HG02798 (cell line): ENCODE measurements around the gene NEDD4L.

Experiments used
- ATAC-seq: cut with Tn5 transposase; IDR thresholded peaks from one replicate; pipeline ENCODE4 v1.9.1; 2021; ENCODE audit warnings: mild to moderate bottlenecking; ENCODE audit not compliant: unreplicated experiment, poor library complexity

Gene NEDD4L

DNA sequence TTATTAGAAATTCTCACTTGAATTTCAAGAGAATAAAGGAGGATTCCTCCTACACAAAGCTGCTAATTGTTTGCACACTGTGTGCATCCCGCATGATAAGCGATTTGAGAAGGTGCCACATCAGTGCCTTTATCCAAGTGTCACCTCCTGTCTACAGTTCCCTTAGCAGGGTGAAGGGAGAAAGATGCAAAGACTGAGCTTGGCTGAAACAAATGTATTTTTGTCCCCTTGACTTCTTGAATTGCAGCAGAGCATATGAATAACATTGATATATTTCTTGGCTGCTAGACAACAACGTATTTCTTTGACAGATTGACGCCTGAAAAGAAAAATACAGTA, 255.1 kb downstream of the NEDD4L start:
- ATAC-seq, result no peak

DNA sequence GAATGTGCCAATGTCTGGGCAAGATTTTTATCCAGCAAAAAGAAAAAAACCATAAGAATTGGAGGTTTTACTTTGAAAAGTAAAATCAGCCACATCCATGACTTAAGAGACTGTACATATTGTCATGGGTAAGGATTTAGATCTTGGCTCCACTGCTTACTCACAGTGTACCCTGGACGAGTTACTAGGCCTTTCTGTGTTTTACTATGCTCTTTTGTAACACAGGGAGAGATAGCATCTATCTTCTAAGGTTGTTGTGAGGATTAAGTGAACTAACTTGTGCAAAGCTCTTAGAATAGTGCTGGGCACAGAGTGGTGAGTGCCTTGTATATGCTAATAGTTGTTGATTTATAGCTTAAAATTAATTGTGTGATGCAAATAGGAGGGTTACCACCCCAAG, 255.9 kb downstream of the NEDD4L start:
- no peak for ATAC-seq

DNA sequence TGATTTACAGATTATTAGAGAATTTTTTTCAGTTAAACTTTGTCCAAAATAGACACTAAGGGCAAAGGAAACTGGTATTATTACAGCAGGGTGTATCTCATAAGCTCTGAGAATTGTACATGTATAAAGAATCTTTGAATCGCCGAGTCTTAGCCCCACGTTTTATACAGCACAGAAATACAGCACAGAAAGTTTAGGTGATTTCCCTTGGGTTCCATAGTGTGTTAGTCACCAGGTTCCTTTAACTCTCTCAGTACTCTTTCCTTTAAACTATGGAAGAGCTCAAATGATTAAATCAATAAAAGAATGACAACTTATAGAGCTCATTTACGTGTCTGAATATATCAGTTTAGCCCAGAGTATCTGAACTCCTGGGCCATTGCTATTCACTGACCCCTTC, 256.8 kb downstream of the NEDD4L start:
- ATAC-seq, result no peak

DNA sequence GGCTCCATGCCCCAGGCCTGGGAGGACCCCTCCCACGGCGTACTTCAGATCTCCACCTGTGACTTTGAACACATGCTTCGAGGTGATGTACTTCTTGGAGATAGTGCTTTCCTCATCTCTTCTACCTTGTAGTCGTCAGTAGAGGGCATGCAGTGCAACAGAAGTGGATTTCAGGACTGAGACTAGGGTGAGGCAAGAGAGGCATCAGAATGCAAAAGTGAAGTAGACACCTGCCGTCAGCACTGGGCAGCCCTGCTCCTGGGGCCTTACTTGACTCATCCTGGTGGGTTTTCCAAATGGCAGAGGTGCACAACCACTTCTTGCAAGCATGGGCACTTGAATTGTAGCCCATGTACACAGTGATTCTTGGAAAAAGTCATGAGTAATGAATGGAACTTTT, 258.8 kb downstream of the NEDD4L start:
- no peak for ATAC-seq

DNA sequence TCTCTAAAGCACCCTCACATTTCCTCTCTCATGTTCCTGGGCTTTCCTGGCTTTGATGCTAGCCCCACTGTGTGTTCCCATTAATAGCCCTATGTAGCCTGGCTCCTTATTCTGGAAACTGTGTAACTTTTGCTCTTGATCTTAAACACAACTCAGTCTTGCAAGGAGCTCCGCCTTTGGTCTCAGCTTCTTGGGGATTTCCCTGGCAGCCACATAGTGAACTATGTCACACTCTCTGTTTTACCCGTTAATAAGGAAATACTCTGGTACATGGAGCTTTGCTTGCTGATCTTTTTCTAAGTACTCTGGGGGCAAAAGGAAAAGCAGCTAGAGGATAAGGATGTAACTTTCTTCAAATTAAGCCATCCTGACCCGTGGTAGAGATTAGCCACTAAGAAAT, 259.3 kb downstream of the NEDD4L start:
- peak; percentile 93 for ATAC-seq

DNA sequence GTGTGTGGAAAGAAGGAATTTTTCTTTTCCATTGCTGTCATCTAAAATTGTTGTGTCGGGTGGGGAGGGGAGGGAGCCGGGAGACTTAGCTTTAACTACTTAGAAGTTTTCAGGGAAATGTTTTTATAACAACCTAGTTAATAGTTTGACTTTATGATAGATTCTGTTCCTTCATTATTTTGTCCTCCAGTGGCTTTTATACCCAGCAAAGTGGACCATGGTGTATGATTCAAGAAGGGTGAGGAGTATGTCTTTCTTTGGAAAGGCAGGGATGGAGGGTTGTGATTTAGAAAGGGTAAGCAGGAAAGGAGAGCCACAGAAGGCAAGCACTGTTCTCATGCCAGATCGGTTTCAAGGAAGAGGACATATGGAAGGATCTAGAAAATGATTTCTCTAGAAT, 261.8 kb downstream of the NEDD4L start:
- no peak for ATAC-seq

DNA sequence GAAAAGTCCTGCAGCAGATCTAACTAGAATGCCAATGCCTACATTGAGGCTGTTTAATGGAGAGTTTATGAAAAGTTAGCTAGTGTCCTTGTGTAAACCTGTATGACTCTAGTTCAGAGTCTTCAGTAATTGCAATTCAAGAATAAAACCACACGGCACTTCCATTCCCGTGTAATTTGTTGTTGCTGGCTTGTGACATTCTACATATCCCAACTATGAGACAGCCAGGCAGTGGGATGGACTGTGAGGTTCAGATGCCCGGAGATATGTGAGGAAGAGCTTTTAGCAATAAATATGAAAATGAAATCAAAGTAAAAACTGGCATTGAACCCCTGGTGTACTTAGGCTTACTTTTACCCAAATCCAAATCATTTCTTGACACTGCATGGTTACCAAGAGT, 263.4 kb downstream of the NEDD4L start:
- ATAC-seq, result no peak

DNA sequence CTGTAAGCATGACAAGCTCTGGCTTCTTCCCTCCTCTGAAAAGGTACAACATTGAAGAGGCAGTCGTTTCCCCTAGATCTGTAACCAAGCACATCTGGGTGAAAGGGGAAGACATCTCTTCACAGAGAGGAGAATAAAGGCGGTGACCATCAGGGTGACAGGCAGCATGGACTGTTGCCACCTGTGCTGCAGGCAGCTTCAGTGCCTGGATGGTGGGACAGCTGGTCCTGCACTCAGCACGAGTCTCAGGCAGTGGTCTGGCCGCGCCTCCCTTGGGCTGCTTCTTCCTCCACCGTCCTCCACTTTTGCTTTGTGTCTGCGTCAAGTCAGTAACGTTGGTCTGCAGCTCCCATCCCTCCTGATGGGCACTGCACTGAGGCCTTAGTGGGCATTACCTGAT, 264.4 kb downstream of the NEDD4L start:
- no peak for ATAC-seq

DNA sequence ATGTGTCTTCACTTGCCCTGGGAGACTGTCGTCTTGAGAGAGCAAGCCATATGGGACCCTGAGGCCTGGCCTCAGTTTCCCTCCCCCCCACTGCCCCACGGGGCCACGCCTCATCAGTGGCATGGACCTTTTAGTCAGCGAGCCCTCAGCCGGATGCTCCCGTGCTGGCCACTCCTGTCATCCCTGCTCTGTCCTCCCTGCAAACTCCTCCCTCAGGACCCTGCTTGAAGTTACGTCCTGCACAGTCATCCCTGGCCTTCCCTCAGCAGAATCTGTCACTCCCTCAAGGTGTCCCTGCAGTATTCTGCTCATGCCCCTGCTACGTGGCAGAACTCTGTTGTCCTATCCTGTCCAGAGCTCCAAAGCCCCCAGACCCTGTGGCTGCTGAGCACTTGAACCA, 265.1 kb downstream of the NEDD4L start:
- ATAC-seq, result no peak

DNA sequence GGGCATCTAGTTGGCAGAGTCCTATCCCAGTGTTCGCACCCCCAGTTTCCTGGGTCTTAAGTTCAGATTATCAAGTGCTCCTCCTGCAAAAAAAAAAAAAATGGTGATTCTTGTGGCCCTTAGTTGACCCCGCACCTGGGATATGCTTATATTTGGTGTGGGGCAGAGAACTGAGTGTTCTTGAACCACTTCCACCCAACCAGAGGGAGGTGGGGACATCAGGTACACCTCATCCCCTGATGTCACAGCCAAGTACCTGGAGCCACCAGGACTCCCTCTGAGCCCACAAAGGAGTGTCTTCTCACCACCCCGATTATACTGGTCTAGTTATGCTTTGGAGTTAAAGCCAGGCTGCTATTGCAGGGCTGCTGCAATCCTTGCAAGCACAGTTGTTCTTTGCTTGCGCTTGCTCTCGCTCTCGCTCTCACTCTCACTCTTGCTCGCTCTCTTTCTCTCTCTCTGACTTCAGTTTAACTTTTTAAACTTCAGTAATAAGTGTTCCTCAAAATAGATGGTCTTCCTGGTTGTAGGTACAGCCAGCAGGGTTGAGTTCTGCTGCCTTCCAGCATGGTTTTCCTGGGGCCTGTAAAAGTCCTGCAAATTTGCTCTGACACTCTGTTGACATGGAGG, 265.7 kb downstream of the NEDD4L start:
- ATAC-seq, result no peak

DNA sequence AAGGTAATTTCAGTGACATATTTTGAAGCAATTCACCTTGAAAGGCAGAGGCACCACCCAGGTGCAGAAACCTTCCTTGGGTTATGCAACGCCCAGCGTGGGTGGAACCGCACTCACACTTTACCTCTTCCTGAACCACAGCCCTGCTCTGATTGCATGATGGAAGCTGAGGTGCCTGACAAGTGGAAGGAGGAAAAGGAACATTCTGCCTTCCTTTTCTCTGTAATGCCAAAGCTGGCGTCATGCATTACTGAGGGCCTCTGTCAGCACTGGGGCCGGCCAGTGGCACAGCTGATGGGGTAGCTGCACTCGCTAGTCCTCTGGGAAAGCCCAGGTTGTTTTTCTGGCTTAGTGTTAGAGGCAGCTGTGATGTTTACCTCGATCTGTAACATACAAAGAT, 266.5 kb downstream of the NEDD4L start:
- peak; percentile 56 for ATAC-seq

DNA sequence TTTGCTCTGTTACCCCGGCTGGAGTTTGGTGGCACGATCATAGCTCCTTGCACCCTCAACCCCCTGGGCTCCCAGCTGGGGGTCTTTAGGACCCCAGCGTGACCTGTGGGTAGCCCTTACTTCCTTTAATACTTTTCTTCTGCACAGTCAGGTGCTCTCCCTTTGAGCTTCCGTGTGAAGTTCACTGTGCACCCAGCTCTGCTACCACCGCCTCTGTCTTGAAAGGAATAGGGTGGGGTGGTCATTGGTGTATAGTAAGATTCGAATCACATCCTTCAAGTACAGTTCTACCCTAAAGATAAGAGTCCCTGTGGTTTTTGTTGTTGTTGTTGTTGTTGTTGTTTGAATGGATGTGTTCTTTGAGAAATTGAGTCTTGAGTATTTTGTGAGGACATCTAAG, 267.4 kb downstream of the NEDD4L start:
- ATAC-seq, result no peak

DNA sequence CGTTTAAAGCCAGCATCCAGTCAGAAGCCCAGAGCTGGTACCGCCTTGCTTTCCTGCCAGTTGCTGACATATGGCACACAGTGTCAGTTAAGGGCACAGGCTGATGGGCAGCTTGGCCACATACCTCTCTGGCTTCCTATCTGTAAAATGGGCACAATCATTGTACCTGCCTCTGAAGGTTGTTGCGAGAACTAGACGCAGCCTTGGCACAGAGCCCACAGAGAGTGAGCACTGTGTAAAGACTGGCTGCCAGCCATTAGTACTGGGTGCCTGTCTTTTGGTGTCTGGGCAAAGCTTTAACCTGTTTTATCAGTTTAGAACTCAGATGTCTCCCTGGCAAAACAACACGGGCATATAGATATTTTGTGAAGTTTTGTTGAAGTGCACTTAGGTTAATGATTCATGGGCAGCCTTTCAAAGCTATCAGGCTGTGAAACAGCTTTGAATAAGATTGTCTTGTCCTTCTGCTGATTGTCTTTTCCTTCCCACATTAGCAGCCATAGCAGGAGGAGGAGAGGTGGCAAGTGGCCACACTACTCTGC, 269.5 kb downstream of the NEDD4L start:
- ATAC-seq, result no peak

DNA sequence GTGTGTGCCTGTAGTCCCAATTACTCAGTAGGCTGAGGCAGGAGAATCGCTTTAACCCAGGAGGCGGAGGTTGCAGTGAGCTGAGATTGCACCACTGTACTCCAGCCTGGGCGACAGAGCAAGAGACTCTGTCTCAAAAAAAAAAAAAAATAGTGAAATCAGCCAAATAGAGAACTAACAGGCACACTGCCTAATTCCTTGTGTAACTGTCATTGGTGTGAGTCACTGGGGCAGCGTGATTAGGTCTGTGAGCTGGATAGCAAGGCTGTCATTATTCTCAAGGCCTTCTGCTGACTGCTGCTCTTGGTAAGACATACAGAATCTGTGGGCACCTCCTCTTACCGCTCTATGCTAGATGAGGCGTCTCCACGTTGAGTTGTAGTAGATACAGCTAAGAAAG, 270.3 kb downstream of the NEDD4L start:
- ATAC-seq, result no peak

DNA sequence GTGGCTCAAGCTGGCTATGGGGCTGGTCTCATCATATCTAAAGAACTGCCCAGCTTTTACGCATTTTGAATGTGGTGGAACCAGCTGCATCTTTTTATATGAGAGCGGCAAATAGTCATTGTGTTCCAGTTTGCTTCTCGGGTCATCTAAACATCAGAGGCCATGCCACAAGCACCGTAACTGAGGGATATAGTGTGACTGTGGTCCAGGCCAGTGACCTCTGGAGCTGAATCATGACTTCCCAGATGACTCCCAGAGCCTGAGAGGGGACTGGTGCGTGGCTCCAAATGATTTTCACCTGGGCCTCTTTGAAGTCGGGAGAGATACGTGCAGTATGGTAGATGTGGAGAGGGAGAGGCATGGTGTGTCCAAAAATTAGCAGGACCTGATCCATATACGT, 271.0 kb downstream of the NEDD4L start:
- ATAC-seq, result no peak

DNA sequence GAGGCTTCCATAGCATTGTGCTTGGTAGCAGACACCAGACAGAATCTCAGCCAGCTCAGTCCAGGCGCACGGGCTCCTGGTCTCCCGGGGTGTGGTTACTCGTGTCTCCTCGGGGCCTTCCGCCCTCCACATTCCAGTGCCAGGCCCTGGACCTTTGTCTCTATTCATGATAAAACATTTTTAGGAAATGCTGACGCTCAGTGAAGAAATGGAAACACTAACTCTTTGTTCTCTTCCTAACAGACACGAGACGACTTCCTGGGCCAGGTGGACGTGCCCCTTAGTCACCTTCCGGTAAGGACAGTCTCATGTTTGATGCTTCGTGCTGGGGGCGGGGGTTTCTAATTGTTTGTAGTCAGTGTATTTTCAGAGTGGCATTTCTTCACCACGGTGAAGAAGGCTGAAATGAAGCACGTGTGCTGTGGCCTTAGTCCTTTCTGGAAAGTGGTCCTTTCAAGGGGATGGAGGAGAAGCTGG, 271.8 kb downstream of the NEDD4L start:
- no peak for ATAC-seq

DNA sequence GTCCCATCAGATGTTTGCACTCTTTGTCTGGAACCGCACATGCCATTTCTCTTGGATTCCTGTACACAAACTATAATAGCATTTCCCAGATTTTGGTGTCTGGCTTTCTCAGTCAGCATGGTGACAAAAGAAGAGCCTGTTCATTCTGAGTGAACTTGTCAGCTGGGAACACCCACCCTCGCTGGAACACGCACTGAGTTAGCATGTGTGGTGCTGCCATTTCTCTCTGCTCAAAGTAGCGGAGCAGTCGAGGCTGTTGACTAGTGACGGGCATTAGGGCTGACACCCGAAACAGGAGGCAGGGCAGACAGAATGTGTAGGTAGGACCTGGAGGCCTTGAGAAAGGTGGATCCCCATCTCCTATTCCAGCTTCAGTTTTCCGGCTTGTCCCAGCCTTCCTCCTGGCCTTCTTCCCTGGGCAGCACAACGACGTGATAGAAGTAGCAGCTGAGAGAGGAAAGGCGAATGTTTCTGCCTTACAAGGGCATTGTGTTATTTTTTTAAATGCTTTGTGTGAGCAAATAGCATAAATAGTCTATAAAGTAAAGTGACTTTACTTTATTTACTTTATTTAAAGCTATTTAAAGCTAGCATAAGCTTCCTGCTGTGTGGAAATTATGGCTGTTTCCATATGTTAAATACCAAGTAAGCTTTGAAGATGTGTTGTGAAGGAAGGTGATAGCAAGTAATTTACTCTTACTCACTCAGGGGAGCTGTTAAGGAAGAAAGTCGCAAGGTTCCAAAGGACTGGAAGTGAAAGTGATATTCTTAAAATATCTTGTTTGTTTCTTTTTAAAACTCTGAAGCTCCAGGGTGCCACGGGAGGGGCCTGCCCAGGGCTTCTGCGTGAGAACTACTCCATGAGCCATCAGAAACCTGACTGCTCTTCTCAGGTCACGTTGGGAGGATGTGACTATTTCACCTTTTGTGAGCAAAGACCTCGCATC, 272.6 kb downstream of the NEDD4L start:
- no peak for ATAC-seq

DNA sequence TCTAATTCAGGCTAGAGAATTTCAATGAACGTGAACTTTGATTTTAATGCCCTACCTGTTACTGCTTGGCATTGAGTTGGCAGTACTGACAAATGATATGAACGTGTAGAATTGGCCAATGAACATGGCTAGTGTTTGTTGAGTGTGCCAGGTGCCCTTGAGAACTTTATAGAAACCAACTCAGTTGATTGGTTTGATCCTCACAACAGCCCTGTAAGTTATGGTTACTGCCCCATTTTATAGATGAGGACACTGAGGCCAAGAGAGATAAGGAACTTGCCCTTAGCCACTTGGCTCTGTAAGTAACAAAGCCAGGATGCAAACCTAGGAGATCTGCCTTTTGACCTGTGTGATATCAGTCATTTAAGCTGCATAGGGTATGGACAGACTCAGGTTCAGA, 275.7 kb downstream of the NEDD4L start:
- ATAC-seq, result no peak

DNA sequence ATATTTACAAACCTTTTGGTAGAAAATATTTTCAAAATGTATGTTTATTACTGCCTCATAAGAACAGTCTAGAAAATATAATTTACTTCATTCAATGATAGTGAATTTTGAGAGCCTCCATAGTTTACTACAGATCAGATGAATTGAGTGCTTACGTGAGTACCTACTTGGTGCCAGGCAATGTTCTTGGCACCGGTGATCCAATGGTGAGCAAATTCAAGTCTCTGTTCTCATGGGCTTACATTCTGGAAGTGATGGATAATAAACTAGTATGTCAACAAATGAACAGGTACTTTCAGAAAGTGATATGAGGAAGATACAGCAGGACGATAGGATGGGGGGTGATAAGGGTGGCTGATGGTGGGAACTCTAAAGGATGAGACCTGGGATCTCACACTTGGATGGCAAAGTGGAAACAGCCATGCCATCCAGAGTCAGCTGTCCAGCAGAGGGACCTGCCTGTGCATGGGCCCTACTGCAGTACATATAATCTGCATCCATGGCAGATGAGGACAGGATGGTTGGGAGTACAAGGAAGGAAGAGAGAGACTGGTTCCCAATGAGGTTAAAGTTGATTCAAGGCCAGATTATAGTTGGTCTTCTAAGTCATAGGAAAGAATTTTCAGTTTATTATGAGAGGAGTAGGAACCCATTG, 277.0 kb downstream of the NEDD4L start:
- no peak for ATAC-seq

DNA sequence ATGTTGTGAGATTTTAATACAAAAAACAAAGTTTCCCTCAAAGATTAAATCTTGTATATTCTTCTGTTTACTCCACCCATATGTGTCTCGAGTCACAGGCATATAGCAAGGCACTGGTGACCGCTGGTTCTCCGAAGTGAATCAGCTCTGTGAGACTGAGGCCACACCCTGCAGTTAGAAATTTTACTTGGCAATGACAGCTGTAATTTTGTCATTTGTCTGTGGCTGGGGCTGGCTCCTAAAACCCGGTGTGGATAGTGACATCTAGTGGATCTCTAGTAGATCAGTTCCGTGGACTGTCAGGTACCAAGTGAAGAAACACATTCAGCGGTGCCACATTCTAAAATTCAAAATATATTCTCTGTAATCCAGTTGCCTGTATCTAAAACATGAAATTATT, 278.0 kb downstream of the NEDD4L start:
- ATAC-seq, result peak; percentile 76

DNA sequence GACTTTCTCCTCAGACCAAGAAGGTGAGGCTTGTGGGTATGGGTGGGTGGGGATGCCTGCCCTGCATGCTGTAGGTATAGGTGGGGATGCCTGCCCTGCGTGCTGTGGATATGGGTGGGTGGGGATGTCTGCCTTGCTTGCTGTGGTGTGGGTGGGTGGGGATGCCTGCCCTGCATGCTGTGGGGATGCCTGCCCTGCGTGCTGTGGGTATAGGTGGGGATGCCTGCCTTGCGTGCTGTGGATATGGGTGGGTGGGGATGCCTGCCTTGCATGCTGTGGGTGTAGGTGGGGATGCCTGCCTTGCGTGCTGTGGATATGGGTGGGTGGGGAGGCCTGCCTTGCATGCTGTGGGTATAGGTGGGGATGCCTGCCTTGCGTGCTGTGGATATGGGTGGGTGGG, 278.4 kb downstream of the NEDD4L start:
- ATAC-seq, result no peak
